Bronchial epithelial cell (primary cell): ENCODE measurements around the gene TMEM198. TPM values are rescaled to one million over a fixed set of nuclear protein-coding genes. Genes with fewer than 3 reads are reported as not detected.

Source experiments
- DNase-seq: peaks from one replicate; pipeline ENCODE4 v3.0.0-alpha.2; 2010; ENCODE audit warnings: low read depth
- FAIRE-seq: peaks from 2 replicates; lab custom pipeline; 2011; peaks lifted over from hg19 to GRCh38; lab: Jason Lieb, UNC
- H3K27me3 ChIP-seq: 2 replicates; pipeline ENCODE4 v1.5.1; 2011; ENCODE audit warnings: low read length; ENCODE audit not compliant: control insufficient read depth, insufficient read depth
- H3K36me3 ChIP-seq: 2 replicates; pipeline ENCODE4 v1.5.1; 2011; ENCODE audit warnings: low read length; ENCODE audit not compliant: control insufficient read depth, insufficient read depth
- H3K4me3 ChIP-seq: 2 replicates; pipeline ENCODE4 v1.5.1; 2011; ENCODE audit warnings: mild to moderate bottlenecking, low read depth, low read length, control low read depth
- CTCF ChIP-seq: IDR thresholded peaks from 2 replicates; pipeline ENCODE4 v1.5.1; 2011; ENCODE audit warnings: mild to moderate bottlenecking, moderate library complexity, low read length, control low read depth, inconsistent platforms; ENCODE audit not compliant: insufficient read depth, severe bottlenecking
- total RNA-seq: library from RNA; depleted of rRNA; stranded (reverse); fragments of >200 nt; gene quantifications from 2 replicates; pipeline ENCODE4 v1.2.1, GENCODE V29; 2014

TMEM198 gene
- total RNA-seq, 1 donor from 2014 or later, result under 0.01 TPM

DNA sequence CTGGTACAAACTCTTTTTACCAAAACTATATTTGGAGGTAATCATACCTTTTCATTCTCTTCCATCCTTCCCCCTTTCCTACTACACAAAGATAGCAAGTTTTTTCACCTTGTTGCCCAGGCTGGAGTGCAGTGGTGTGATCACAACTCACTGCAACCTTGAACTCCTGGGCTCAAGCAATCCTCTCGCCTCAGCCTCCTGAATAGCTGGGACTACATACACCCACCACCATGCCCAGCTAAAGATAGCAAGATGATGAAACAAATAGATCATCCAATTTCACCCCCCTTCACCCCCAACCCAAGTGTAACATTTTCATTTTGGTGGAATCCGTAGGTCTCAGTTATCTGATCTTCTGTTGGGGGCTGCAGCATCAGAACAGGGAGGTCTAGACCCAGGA is 49.3 kb downstream of the TMEM198 start:
- FAIRE-seq, result no peak
- TF ChIP-seq CTCF, result no peak

DNA sequence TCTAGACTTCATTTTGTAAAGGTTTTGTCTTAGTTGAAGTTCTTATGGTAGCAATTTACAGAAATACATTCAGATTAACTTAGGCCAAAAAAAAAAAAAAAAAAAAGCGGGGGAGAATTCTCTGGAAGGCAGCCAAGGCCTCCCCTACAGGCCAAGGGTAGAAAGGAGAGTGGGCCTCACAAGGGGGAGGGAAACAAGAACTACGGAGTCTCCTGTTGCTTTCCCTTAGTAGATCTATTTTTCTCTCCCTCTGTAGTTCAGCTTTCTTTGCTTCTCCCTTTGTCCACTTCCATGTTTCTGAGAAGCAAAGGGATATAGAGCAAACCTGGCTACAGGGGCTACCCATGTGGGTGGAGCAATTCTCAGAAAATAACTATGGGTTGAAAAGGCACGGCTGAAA is 51.4 kb downstream of the TMEM198 start:
- no peaks in the 10 kb centered on the region for H3K36me3 ChIP-seq
- FAIRE-seq (no peak), DNase-seq (no peak)
- TF ChIP-seq CTCF, result no peak
- no peak overlapping the region for H3K4me3 ChIP-seq
- H3K27me3 ChIP-seq, result no peaks in the 10 kb centered on the region

More for the DNA sequence above, 49.3 kb downstream of the TMEM198 start:
- H3K36me3 ChIP-seq, result no peaks in the 10 kb centered on the region
- no peaks in the 10 kb centered on the region for H3K27me3 ChIP-seq
- no peak overlapping the region for H3K4me3 ChIP-seq
- DNase-seq, result no peak

DNA sequence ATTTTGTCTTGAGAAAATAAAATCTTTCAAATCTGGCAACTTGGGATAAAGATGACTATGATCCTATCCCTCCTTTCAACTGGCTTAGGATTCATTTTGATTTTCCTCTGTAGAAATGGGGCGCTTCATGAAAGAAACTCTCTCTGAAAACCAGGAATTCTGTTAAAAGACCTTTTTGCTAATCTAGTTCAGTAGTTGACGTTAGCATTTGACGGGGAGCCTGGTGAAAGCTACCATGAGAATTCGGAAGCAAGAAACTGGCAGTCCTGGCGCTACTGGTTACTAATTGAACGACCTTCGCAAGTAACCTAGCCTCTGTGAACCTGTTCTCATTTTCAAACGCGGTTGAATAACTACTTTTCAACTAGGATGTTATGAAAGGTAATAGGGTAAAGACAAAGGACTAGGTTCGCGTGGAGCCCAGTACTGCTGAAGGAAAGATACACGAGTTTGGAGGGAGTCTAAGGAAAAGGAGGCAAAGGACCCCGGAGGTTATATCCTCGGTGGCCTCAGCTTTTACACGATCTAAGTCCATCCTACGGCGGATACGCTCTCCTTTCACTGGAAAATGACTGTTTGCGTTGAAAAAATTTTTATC is 53.2 kb downstream of the TMEM198 start:
- FAIRE-seq, result no peak
- Histone ChIP-seq H3K27me3 (no peaks in the 10 kb centered on the region), H3K36me3 (peaks cover 6% of the 10 kb centered on the region), H3K4me3 (peak overlapping the region; percentile 79)
- no peak for TF ChIP-seq CTCF
- DNase-seq, result peak; percentile 20

- no peak for TF ChIP-seq CTCF
- Histone ChIP-seq H3K4me3 (peak within 1 kb of the TSS; percentile 79), H3K36me3 (peaks cover 10% of the 10 kb centered on the region), H3K27me3 (no peaks in the 10 kb centered on the region)
- FAIRE-seq, result no peak
- DNase-seq, result peak; percentile 90
Observed at GRCh38 chr2:219597552-219598307, 53.9 kb downstream of the TMEM198 start, which contains the start of gene STK11IP. TSS of gene STK11IP (plus strand) at chr2:219597857. CDS start at chr2:219598120, 263 bp downstream.

DNA sequence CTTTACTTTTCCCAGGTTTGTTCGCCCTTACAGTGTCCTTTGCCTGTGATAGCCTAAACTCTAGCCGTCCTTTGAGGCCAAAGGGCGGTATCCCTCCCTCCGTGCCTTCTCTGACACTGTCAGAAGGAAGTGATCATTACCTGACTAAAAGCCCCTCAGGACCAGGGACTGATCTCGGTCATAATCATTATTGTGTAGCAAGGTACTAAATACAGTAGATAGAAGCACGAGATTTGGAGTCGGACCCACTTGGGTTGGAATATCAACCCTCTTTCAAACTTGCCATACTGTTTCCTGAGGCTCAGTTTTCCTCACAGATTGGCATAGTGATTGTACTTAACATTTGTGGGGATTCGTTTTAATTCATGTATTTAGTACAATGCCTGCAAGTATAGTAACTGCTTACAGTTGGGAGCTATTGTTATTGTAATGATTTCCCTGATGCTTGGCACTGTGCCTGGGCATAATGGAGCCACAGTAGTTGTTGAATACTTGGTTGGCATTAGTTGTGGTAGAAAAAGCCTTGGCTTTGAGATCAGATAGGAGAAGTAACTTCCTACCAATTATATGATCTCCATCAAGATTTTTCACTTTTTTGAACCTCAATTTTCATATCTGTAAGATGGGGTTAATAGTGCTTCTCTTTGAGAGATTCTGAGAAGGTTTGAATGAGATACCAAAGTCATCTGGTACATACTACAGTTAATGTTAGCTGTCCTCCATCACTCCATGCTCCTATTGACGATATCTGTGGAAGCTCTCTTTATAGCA is 54.7 kb downstream of the TMEM198 start:
- H3K27me3 ChIP-seq, result no peaks in the 10 kb centered on the region
- TF ChIP-seq CTCF, result no peak
- DNase-seq (no peak), FAIRE-seq (no peak)
- H3K4me3 ChIP-seq, result peak overlapping the region; percentile 79
- peaks cover 10% of the 10 kb centered on the region for H3K36me3 ChIP-seq

Other genes with a start within 250 kb of the TMEM198 start
- gene PTPRN, start 234.6 kb upstream of the TMEM198 start, total RNA-seq, result 0.13 and 1.3 TPM in 2 replicates
- not detected in 2 replicates for gene RESP18, start 211.3 kb upstream of the TMEM198 start, total RNA-seq
- 50.8 and 60.4 TPM in 2 replicates for gene DNPEP, start 156.1 kb upstream of the TMEM198 start, total RNA-seq
- gene DES, start 125.7 kb upstream of the TMEM198 start, total RNA-seq, result not detected in 2 replicates
- 1.8 and 2.4 TPM in 2 replicates for gene SPEG, start 109.2 kb upstream of the TMEM198 start, total RNA-seq
- 40.3 and 49.0 TPM in 2 replicates for gene GMPPA, start 45.1 kb upstream of the TMEM198 start, total RNA-seq
- under 0.01 and 0.53 TPM in 2 replicates for gene ASIC4, start 29.5 kb upstream of the TMEM198 start, total RNA-seq
- gene CHPF, start 219 bp upstream of the TMEM198 start, total RNA-seq, result 52.7 and 85.5 TPM in 2 replicates
- 9.2 and 15.2 TPM in 2 replicates for gene OBSL1, start 27.5 kb downstream of the TMEM198 start, total RNA-seq
- gene INHA, start 28.3 kb downstream of the TMEM198 start, total RNA-seq, result under 0.01 and 0.13 TPM in 2 replicates
- gene STK11IP, start 53.8 kb downstream of the TMEM198 start, total RNA-seq, result 11.3 and 16.9 TPM in 2 replicates
- gene SLC4A3, start 83.6 kb downstream of the TMEM198 start, total RNA-seq, result 1.6 and 3.6 TPM in 2 replicates